Hematopoietic multipotent progenitor cell treated with erythropoietin and hydrocortisone succinate and interleukin-3 and kit ligand, for 17 days (in vitro differentiated cells): ENCODE results near the gene CGNL1.

Source experiments
- DNase-seq: peaks from one replicate; pipeline ENCODE4 v3.0.0-alpha.2; 2015; ENCODE audit warnings: low spot score

Gene CGNL1

DNA sequence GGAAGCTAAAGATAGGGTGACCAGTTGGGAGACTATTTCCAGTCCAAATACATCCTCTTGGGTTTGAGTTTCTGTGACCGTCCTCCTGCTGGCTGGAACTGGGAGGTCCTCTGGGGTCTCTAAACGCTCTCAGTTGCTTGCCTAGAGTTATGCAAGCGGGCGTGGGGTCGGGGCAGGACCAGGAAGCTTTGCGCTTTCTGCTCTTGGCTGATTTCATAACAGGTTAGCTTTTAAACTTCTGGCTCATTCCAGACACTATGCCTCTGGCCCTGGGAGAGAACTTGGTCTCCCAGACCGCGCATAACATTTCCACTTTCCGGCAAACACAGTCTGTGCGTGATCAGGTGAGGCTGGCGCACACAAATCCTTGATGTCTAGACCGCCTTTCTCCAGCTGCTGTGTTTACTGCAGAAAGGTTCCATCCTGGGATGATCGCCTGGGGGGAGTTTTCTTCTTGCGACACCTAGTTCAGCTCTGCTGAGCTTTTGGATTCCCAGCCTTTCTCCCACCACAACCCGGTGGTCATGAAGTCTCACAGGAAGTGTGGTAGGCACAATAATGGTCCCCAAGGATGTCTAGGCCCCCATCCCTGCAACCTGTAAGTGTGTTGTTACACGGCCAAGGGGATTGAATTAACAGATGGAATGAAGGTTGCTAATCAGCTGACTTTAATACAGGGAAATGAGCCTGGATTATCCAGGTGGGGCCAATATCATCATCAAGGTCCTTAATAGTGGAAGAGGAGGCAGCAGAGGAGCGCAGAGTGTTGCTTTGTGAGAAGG is 23.6 kb upstream of the CGNL1 start:
- DNase-seq, result no peak

DNA sequence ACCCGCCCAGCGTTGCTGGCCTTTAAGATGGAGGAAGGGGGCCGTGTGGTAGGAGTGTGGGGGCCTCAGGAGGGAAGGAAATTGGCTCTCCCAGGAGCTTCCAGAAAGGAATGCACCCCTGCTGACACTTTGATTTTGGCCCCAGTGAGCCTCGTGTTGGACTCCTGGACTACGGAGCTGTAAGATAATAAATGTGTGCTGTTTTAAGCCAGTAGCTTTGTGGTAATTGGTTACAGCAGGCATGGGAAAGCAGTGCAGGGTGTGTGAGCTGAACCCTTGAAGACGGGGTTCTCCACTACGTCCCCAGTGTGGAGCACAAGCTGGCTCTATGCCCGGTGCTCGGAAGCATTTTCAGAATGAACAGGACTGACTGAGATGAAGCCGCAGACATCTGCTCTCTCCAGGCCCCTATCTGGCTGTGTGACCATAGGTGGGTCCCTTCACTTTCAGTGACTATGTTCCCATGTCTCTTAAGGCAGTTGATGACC is 22.9 kb upstream of the CGNL1 start:
- no peak for DNase-seq

DNA sequence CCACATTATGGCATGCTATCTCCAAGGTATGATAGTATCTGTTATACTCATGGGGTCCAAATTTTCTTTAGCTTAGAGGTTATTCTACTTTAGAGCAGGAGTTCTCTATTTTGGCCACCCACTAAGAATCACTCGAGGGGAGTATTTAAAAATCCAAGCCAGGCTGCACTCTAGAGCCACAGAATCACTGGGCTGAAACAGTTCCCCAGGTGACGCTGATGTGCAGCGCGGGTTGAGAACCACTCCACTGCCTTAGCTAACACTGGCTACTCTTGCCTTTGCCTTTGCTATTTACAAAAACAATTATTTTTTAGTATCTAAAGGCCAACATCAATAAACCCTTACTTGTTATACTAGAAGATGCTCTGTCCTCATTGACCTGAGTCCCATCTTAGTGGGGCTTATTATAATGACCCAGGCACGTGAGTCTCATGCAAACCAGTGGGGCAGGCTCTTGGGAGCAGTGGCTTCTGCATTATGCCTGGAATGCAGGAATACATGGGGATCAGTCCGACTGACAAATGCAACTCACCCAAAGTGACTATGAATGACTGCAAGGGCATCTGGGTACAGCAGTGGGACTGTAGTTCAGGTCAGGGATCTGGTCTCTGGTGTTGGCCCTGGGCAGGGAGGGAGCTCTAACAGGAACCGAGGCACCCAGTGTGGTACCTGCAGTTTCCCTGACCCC is 21.7 kb upstream of the CGNL1 start:
- no peak for DNase-seq

DNA sequence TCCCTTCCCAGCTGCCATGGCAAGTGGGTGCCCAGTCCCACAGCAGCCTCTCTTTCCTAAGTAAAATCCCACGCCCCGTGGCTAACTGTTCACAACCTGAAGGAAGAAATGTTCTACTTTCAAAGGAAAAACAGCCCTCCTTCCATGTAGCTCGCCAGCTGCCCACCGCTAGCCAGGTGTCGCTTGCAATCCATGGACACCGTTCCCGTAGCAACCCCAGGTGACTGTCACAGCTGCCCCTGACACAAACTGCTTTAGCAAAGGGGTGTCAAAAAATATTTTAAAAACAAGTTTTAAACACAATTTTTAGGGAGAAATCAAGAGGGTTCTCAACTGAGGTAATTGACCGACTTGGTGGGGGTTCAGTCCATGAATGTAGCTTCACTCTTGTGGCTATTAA is 21.0 kb upstream of the CGNL1 start:
- DNase-seq, result no peak

DNA sequence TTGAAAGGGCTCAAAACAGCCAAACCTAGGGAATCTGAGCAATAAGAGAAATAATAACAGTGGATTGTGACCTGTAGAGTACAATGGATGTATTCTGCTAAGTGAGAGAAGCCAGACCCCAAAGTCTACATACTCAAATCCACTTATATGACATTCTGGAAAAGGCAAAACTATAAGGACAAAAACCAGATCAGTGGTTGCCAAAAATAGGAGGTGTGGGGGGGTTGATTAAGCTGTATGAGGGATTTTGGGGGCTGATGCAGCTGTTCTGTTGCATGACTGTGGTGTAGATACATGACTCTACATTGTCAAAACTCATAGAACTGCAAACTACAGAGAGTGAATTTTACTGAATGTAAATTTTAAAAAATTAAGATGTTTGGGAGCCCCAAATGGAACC is 20.1 kb upstream of the CGNL1 start:
- DNase-seq, result no peak

DNA sequence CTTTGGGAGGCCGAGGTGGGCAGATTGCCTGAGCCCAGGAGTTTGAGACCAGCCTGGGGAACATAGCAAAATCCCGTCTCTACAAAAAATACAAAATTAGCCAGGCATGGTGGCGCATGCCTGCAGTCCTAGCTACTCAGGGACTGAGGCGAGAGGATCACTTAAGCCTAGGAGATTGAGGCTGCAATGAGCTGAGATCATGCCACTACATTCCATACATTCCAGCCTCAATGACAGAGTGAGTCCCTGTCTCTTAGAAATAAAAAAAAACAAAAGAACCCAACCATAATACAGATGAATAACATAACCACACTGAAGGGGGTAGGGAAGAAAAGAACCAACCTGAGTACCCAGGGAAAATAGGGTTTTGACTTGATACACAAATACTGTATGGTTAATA is 19.7 kb upstream of the CGNL1 start:
- no peak for DNase-seq

DNA sequence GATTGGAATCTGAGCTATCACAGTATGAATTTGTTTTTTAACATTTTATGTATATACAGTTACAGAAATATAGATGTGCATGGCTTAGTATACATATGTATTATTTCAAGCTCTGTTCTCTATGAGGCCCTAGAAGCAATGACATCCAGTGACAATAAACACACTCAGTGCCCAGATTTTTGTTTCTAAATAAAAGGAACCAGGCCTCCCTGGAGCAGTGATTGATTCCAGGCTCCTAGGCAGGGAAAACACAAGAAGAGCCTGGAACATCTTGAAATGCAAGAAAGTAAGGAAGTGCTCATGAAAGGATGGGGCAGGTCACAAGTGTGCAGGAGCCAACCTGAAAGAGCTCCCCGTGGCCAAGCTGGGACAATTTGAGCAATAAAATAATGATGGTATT is 18.5 kb upstream of the CGNL1 start:
- no peak for DNase-seq

DNA sequence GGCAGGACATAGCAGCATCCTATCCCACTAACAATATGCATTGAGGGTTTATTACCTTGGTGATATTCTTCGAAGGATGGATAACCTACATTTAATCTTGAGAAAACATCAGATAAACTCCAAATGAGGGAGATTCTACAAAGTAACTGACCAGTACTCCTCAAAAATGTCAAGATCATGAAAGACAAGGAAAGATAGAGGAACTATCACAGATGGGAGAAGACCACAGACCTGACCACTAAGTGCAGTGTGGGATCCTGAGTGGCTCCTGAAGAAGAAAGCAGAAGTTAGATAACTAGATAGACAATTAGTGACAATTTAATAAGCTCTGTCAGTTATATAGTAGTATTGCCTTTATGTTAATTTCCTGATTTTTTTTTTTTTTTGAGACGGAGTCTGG is 17.7 kb upstream of the CGNL1 start:
- DNase-seq, result no peak

DNA sequence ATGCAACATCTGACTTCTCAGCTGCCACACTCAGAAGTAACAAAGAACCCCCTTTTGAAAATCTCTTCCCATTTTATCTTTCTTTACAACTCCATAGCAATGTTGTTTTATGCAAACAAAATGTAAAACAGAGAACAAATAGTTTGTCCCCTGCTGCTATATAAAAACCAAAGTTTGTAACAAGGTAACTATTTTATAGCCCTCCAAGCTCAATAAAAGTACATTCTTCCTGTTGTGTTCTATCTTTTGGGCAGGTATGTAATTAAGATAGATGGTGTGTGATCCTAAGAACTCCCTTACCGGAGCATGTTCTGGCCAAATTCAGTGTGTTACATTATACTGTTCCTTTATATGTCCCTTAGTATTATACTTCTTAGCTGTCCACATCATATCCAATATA is 12.6 kb upstream of the CGNL1 start:
- no peak for DNase-seq

DNA sequence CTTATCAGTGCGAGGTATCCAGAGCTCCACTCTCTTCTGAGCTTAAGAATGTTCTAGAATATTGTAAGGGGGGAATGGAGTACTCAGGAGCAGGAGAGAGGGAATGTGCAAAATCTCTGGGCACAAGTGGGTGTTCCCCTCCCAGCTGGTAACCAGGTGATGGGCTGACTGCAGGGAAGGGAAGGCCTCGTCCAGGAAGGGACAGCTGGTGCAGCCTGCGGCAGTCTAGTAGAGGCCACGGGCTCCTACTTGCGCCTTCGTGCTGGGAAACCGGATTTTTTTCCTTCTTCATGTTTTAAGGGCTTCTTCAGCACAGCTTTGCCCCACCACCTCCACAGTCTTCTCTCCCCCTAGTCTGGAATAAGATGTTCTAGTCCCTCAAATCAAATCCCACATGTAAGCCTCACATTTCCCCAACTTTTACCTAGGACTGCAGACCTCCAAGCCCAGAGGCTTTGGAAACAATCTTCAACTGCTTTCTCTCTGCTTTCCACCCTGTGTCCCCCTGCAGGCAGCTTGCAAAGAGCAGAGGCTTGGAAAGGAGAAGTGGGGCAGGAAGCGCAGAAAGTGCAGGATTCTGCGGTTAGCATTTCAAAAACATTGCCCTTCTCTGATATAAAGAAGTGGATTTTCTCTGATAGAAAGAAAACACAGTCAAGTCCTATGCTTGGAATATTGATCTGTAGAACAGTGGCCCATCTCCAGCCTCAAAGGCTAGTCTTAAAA is 11.9 kb upstream of the CGNL1 start:
- no peak for DNase-seq

DNA sequence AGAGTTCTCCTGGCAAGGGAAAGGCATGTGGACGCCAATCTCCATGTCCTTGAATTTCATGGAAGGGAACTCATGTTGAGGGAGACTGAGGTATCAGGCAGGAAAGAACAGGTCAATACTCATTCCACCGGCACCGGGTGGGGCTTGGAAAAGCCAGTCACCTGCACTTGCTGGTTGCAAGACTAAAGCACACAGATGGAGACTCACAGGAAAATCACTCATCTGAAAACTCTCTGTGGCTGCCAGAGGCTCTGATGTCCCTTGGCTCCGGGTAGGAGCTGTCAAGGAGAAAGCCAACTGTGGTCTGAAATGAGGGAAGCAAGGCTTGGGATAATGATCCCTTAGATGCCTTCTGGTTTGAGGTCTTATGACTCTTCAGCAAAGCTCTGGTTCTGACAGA is 8.7 kb upstream of the CGNL1 start:
- DNase-seq, result no peak

DNA sequence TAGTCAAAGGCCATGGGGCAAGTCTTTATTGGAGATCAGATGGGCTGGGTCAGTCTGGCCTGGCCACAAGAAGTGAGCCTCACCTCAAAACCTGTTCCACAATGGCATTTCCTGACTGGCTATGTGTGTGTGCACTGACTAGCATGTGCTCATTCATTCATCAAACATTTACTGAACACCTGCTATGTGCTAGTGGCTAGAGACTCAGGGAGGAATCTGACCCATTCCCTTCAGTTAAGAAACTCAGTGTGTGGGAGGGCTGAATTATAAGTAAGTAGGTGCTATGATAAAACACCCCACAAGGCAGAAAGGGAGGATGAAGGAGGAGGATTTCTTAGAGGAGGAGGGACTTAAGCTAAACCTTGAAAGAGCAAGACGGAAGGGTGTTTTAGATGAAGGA is 5.4 kb upstream of the CGNL1 start:
- no peak for DNase-seq

DNA sequence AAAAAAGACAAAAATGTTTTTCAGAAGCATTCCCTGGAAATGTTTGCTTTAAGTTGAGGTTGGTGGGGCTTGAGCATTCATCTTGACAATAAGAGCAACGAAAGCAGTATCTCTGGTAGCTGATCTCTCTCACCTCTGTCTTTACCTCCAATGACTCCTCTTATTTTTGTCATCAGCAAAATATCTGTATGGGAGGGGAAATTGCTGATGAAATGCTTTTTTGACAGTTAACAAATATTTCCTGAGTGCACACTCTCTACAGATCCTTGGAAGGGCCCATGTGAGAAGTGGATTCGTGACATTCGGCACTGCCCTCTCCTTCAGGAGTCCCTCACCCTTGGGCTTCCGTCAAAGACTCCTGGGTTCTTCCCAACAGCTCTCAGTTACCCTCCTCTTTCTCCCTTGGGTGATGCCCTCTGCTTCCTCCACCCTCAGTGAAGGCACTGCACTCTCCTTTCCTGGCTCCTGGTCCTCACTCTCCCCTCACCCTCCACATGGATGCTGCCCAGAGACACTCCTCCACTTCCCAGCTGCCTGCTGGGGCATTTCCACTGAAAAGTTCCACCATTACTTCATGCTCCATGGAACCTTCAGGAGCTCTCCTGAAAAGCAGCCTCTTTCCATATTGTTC is 2.9 kb upstream of the CGNL1 start:
- DNase-seq, result no peak

DNA sequence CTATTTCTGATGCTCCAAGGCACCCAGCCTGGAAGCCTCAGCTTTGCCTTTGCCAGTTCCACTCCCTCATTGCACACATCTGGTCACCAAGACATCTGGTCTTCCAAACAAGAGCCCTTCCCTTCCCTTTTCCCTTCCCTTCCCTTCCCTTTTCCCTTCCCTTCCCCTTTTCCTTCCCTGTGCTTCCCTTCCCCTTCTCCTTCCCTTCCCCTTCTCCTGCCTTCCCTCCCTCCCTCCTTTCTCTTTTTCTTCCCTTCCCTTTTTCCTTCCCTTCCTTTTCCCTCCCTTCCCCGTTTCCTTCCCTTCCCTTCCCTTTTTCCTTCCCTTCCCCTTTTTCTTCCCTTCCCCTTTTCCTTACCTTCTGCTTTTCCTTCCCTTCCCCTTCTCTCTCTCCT is 2.4 kb upstream of the CGNL1 start:
- no peak for DNase-seq

DNA sequence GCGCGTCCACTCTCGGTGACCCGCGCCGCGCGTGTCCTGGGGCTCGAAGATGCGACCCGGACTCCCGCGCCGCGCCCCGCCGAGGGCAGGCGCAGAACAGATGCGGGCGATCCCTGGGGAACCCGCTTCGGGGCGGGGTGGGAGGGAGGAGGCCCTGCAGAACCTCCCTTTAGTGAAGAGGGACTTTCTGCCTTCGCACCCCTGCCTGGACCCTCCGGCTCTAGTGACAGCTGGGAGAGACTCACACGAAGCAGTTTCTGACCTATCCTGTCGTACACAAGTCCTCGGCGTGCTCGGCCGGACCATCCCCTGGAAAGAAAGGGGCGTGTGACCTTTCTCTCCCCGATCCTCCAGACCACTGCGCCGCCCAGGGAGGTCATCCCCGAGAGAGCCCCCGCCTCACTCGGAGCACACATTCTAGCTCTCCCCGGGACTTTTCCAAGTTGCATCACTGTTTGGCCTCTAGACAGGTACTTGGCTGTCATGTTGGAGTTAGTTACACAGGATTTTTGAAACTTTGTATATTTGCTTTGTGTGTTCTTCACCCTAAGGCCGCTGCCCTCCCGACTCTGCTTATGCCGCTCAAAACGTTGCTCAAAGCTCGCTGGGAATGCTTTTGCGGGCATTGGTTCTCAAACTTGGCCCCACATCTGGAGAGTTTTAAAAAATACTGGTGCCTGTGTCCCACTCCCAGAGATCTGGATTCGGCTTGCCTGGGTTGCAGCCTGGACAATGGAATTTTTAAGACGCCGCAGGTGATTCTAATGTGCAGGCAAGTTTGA is 582 bp downstream of the CGNL1 start:
- no peak for DNase-seq

DNA sequence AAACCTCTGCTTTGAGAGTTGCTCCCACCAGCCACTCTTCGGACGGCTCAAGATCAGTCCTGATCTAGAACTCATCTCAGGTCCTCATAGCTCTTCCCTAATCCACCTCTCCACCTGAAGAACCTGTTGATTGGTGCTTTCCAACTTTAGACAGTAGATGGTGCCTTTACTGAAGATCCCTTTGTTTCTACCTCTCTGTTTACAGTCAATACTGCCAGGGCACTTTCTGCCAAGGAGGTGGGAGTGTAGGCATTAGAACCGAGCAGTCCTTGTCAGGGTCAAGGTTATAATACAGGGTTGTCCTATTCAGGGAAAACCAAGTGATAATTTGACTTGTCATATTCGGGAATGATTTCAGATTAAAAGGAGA is 1.2 kb downstream of the CGNL1 start:
- no peak for DNase-seq

DNA sequence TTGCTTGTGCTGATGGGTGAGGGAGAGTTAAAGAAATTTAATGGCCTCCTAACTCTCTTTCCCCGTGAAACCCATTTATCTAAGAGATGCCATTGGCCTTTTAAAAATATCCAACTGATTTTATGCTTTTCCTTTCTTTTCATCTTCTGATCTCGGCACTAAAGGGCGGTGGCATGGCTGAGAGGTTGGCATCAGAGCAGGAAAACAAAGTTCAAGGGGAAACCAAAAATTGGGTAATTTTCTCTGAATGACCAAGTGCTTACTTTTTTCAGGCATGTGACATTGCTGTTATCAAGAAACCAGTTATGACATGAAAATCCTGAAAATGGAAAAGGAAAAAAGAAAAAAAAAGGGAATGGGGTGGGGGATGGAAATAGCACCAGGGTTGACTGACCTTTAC is 3.2 kb downstream of the CGNL1 start:
- no peak for DNase-seq

DNA sequence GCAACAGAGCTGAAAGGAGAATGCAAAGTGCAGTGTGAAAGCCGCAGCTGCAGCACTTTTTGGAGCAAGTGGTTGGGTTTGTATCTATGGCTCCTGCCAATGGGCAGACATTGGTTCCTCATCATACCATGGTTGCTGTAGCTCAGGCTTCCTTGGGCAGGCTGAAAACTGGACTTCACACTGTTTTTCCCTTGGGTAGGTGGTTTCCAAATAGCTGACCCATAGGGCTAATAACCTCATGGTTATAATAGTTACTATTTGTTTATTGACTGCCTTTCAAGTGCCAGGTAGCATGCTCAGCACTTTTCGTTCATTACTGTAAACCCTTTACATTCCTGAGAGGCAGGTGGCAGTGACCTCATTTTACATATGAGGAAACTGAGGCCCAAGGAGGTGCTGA is 4.5 kb downstream of the CGNL1 start:
- DNase-seq, result no peak

DNA sequence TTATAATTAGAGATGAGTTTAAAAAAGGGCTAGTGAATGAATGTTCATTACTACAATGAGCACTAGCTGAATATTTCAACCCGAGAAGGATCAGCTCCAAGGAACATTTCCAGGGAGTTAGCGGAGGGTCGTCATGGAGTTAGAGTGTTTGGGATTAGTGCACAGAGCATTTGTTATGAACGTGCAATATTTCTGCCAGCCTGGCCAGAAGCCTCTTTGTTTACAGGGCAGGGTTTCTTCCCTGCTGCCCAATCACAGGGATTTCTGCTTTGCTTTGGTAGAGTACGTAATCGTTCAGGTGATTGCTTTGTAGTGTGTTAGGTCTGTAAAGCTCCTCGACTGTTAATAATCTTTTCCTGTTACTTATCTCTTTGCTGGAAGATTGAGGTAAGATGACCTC is 5.9 kb downstream of the CGNL1 start:
- DNase-seq, result no peak

DNA sequence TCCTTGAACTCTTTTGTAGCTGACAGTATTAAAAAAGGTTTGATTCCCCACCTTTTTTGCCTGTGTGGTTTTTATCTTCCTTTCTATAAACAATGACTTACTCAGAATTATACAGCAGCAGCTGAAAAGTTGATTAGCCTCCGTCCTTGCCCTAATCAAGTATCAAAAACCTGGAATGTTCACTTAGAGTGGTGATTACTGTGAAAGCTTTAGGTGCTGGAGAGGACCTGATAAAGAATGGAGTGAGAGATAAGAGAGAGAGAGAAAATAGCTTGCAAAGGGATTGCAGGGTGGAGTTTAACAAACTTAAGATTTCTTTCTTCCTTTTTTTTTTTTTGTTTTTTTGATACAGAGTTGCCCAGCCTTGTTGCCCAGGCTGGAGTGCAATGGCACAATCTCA is 6.7 kb downstream of the CGNL1 start:
- DNase-seq, result no peak

DNA sequence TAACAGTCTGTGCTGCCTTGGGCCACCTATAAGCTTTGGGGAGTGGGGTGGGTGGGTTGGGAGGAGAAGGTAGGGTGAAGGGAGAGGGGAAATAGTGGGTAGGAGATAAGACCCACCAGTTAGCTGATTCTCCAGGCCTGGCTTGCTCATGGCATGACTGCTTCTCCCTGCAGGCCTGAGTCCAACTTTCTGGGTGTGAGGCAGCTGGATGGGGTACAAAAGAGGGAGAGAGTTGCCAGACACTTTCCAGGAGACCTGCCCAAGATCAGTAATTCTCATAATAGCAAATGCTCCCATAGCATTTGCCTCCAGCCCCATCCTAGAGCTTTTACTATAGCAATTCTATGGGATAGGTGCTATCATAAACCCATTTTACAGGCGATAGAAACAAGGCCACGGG is 7.7 kb downstream of the CGNL1 start:
- DNase-seq, result no peak

DNA sequence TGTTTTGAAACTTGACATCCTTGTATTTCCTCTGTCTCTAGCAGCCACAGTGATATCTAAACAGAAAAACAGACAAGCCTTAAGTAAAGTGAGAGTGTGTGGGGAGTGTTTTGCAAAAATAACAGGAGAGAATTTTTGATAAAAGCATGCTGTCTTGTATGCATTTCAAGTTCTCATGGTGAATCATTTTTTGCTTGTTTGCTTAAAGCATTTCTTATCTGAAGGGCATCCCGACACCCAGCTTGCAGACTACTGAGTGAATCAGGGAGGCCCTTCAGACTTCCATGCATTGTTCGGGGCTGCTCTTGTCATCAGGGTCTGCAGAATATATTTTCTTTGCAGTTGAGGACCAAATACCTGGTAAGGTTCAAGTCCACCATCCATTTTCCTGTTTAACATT is 8.5 kb downstream of the CGNL1 start:
- no peak for DNase-seq
